Heart right ventricle (tissue), 16 donors: Measurements from ENCODE around the gene STARD10. TPM values are rescaled to one million over a fixed set of nuclear protein-coding genes. Genes with fewer than 3 reads are reported as not detected.

Experiments
- ATAC-seq, 8 donors: fragments of 200-7000 bp; cut with Tn5 transposase; one replicate each; pipeline ENCODE4 v1.9.1; 2020; ENCODE audit warnings: mild to moderate bottlenecking in 8 of 8, moderate library complexity in 8 of 8, moderate number of reproducible peaks in 1 of 8
- DNase-seq, 2 donors: peaks; one replicate each; pipeline ENCODE4 v3.0.0-alpha.2; 2020
- H3K27ac ChIP-seq, 10 donors: fragments of 200-600 bp; sonication (generic) in 2 of 10; one replicate each; pipeline versions ENCODE4 v1.5.0 to v1.8.0; 2020 to 2022; ENCODE audit warnings: mild to moderate bottlenecking in 3 of 10
- H3K27me3 ChIP-seq, 7 donors: fragments of 200-600 bp; one replicate each; pipeline ENCODE4 v1.8.0; 2021 to 2022; ENCODE audit warnings: mild to moderate bottlenecking in 2 of 7
- H3K36me3 ChIP-seq, 9 donors: fragments of 200-600 bp; sonication (generic) in 1 of 9; one replicate each; pipeline versions ENCODE4 v1.5.0 to v1.8.0; 2020 to 2022; ENCODE audit warnings: mild to moderate bottlenecking in 2 of 9
- H3K4me1 ChIP-seq, 9 donors: fragments of 200-600 bp; sonication (generic) in 1 of 9; one replicate each; pipeline versions ENCODE4 v1.5.0 to v1.8.0; 2020 to 2022; ENCODE audit warnings: mild to moderate bottlenecking in 4 of 9
- H3K4me3 ChIP-seq, 10 donors: fragments of 200-600 bp; sonication (generic) in 2 of 10; one replicate each; pipeline versions ENCODE4 v1.5.0 to v1.8.0; 2020 to 2022; ENCODE audit warnings: mild to moderate bottlenecking in 7 of 10, moderate library complexity in 2 of 10
- H3K9me3 ChIP-seq, 11 donors: fragments of 200-600 bp in 10 of 11; sonication (generic) in 2 of 11; one replicate each; pipeline versions ENCODE4 v1.5.0 to v1.8.0; 2013 to 2022; ENCODE audit warnings: mild to moderate bottlenecking in 2 of 11, control low read depth in 1 of 11, moderate library complexity in 1 of 11
- WGBS, 2 donors: extraction: QIAGEN DNeasy Blood & Tissue Kit; methylation state at CpG; one replicate each; pipeline ENCODE4 v1.1.7; 2013; ENCODE audit warnings: inconsistent platforms in 1 of 2; 5-methylcytosine and 5-hydroxymethylcytosine counted together
- intact Hi-C, 10 donors: fragments of 100-400 bp; cut with DNase I; formaldehyde crosslinking; loops; one replicate each; pipeline versions ENCODE4 v1.11.1 to v1.14.2; 2022
- polyA plus RNA-seq, 2 donors: library from polyadenylated mRNA; stranded (reverse); fragments of 200-250 nt; gene quantifications; one replicate each; pipeline ENCODE4 v1.2.3, GENCODE V29; 2013
- total RNA-seq, 10 donors: library from RNA; stranded (reverse); fragmentation: NEBNext Ultra II Directional in 3 of 10; extraction: Animal tissue kit (Norgen Biotek cat#: 25700) in 3 of 10; gene quantifications; one replicate each; pipeline versions ENCODE4 v1.2.1 to v1.2.4, GENCODE V29; 2021 to 2023
- TF ChIP-seq, protein P1 (sequence below), 9 donors: fragments of 200-600 bp; sonication (generic) in 2 of 9; IDR thresholded peaks; one replicate each; pipeline versions ENCODE4 v1.5.0 to v1.8.0; 2021 to 2022; ENCODE audit warnings: antibody characterized with exemption in 9 of 9, mild to moderate bottlenecking in 5 of 9, moderate library complexity in 1 of 9
- donor health status: Arrhythmogenic right ventricular cardiomyopathy.
- donor health status: ischemic (EF 13 %, LVEDD 7.1; RV severe dilation, severe dysfunction).
- donor health status: healthy with polysubstance abuse.
- donor health status: DM: no; HTN: yes; CAD: no.
- donor health status: DM: no; HTN: no; CAD: no.
- donor health status: ischemic (EF 25% LVEDD 6.9; RV normal size, moderate dysfunction).
- donor health status: ischemic (EF 25% LVEDD 5.7; RV mildly dilated, moderate dysfunction).
- donor health status: healthy.
- donor health status: DM: yes; HTN: yes; CAD: no.
- donor health status: Ischemic cardiomyopathy.
- donor health status: ischemic (EF 35%, LVEDD 5.7; RV mildly dilated, moderate dysfunction).
- donor health status: nonischemic (EF 11% LVEDD 7.7; RV severe dilation, severe dysfunction).
- donor health status: DM: yes; HTN: yes; CAD: no.
- donor health status: PGD.
- donor health status: ischemic (EF 29% LVEDD 5.4; RV normal size, mild dysfunction).
- donor health status: nonischemic (EF 23%, LVEDD 6.1; RV moderate dilation, normal function).

The STARD10 gene
- total and polyA plus RNA-seq, 12 donors: 36.1 to 291 (median 51.3) TPM

GRCh38 chr11:72709478-72710238, 84.2 kb downstream of the STARD10 start:
- 94 to 97% methylated on average over 20 of the region's 20 CpGs for WGBS, 2 donors
- TF ChIP-seq, protein P1, sequence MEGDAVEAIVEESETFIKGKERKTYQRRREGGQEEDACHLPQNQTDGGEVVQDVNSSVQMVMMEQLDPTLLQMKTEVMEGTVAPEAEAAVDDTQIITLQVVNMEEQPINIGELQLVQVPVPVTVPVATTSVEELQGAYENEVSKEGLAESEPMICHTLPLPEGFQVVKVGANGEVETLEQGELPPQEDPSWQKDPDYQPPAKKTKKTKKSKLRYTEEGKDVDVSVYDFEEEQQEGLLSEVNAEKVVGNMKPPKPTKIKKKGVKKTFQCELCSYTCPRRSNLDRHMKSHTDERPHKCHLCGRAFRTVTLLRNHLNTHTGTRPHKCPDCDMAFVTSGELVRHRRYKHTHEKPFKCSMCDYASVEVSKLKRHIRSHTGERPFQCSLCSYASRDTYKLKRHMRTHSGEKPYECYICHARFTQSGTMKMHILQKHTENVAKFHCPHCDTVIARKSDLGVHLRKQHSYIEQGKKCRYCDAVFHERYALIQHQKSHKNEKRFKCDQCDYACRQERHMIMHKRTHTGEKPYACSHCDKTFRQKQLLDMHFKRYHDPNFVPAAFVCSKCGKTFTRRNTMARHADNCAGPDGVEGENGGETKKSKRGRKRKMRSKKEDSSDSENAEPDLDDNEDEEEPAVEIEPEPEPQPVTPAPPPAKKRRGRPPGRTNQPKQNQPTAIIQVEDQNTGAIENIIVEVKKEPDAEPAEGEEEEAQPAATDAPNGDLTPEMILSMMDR (IDR thresholded peaks at IDR 0.05): no peak
- no peak for DNase-seq
- intact Hi-C loops: no loop called here
- no peaks in the 10 kb centered on the region for H3K9me3 ChIP-seq
- H3K27ac ChIP-seq: no peak overlapping the region
- no peak for ATAC-seq
- H3K4me3 ChIP-seq: no peak overlapping the region
- peaks cover 8 to 27% (median 20%) of the 10 kb centered on the region in 9 donors for H3K4me1 ChIP-seq
- H3K36me3 ChIP-seq: peaks cover 0 to 99% (median 43%) of the 10 kb centered on the region in 9 donors
- H3K27me3 ChIP-seq: no peaks in the 10 kb centered on the region

GRCh38 chr11:72707032-72707431, 86.8 kb downstream of the STARD10 start:
- TF ChIP-seq, protein P1 (IDR thresholded peaks at IDR 0.05): no peak
- Histone ChIP-seq H3K27ac (no peak overlapping the region), H3K4me1 (peaks cover 0 to 30% (median 16%) of the 10 kb centered on the region in 9 donors), H3K36me3 (peaks cover 0 to 100% (median 50%) of the 10 kb centered on the region in 9 donors), H3K4me3 (no peak overlapping the region), H3K9me3 (no peaks in the 10 kb centered on the region), H3K27me3 (no peaks in the 10 kb centered on the region)
- DNase-seq (no peak), ATAC-seq (no peak)
- intact Hi-C loops: no loop called here
- 91 to 96% methylated on average over 9 of the region's 9 CpGs for WGBS, 2 donors

- WGBS, 2 donors: 66 to 80% methylated on average over 5 of the region's 5 CpGs
- ATAC-seq: no peak
Measured at GRCh38 chr11:72706579-72706978, 87.3 kb downstream of the STARD10 start.

GRCh38 chr11:72705442-72706365, 88.1 kb downstream of the STARD10 start:
- no peak overlapping the region for H3K27ac ChIP-seq
- H3K9me3 ChIP-seq: no peaks in the 10 kb centered on the region
- intact Hi-C loops: no loop called here
- DNase-seq (no peak), ATAC-seq (no peak)
- no peaks in the 10 kb centered on the region for H3K27me3 ChIP-seq
- WGBS, 2 donors: 83% methylated on average over 12 of the region's 12 CpGs
- peaks cover 0 to 100% (median 55%) of the 10 kb centered on the region in 9 donors for H3K36me3 ChIP-seq
- no peak overlapping the region for H3K4me3 ChIP-seq
- H3K4me1 ChIP-seq: peaks cover 3 to 38% (median 12%) of the 10 kb centered on the region in 9 donors
- TF ChIP-seq, protein P1 (IDR thresholded peaks at IDR 0.05): no peak

More at GRCh38 chr11:72706579-72706978, 87.3 kb downstream of the STARD10 start:
- no peak for DNase-seq
- Histone ChIP-seq H3K9me3 (no peaks in the 10 kb centered on the region), H3K27ac (no peak overlapping the region), H3K36me3 (peaks cover 0 to 100% (median 51%) of the 10 kb centered on the region in 9 donors), H3K27me3 (no peaks in the 10 kb centered on the region), H3K4me1 (peaks cover 0 to 31% (median 11%) of the 10 kb centered on the region in 9 donors), H3K4me3 (no peak overlapping the region)
- intact Hi-C loops: no loop called here
- TF ChIP-seq, protein P1 (IDR thresholded peaks at IDR 0.05): no peak
